OCI-LY3 (cell line): ENCODE results near the gene CCDC134.

ENCODE experiments used
- H2AFZ ChIP-seq: fragments of 200-600, 300-600 bp; shearing (Covaris generic); 2 replicates; pipeline ENCODE4 v1.6.0; 2014; ENCODE audit warnings: antibody characterized with exemption, low read depth, low read length
- H3K27ac ChIP-seq: fragments of 200-600, 300-600 bp; sonication (generic); 2 replicates; pipeline ENCODE4 v1.5.1; 2014; ENCODE audit warnings: mild to moderate bottlenecking, low read length, moderate library complexity, mixed read lengths
- H3K27me3 ChIP-seq: fragments of 200-600, 300-600 bp; sonication (generic); 2 replicates; pipeline ENCODE4 v1.6.1; 2014; ENCODE audit warnings: low read depth, low read length, mixed read lengths
- H3K36me3 ChIP-seq: fragments of 200-600, 300-600 bp; sonication (generic); replicated peaks from 2 replicates; pipeline ENCODE3; 2014; ENCODE audit warnings: low read depth, low read length, mixed read lengths
- H3K4me1 ChIP-seq: fragments of 300-600, 200-600 bp; sonication (generic); 2 replicates; pipeline ENCODE4 v1.6.1; 2014; ENCODE audit warnings: low read length, mixed read lengths
- H3K4me2 ChIP-seq: fragments of 200-600, 300-600 bp; sonication (generic); 2 replicates; pipeline ENCODE4 v1.6.1; 2014; ENCODE audit warnings: low read length, mixed read lengths
- H3K4me3 ChIP-seq: fragments of 300-600, 200-600 bp; sonication (generic); 2 replicates; pipeline ENCODE4 v1.5.1; 2014; ENCODE audit warnings: antibody characterized with exemption, mild to moderate bottlenecking, low read length, moderate library complexity
- H3K79me2 ChIP-seq: fragments of 300-600, 200-600 bp; shearing (Covaris generic); 2 replicates; pipeline ENCODE4 v1.6.1; 2014; ENCODE audit warnings: mild to moderate bottlenecking, low read length, mixed read lengths
- H3K9ac ChIP-seq: fragments of 300-600, 200-600 bp; shearing (Covaris generic); 2 replicates; pipeline ENCODE4 v1.6.0; 2014; ENCODE audit warnings: mild to moderate bottlenecking, low read length, moderate library complexity
- H3K9me3 ChIP-seq: fragments of 200-600, 300-600 bp; shearing (Covaris generic); 2 replicates; pipeline ENCODE4 v1.6.1; 2014; ENCODE audit warnings: low read length, mixed read lengths; ENCODE audit not compliant: insufficient read depth
- H4K20me1 ChIP-seq: fragments of 200-600, 300-600 bp; sonication (generic); 2 replicates; pipeline ENCODE4 v1.6.1; 2016; ENCODE audit warnings: low read length, mixed read lengths; ENCODE audit not compliant: insufficient read depth
- CTCF ChIP-seq: fragments of 200-600, 300-600 bp; sonication (generic); IDR thresholded peaks from 2 replicates; pipeline ENCODE4 v1.5.1; 2014; ENCODE audit warnings: antibody characterized with exemption, low read length, low read depth
- EZH2phosphoT487 ChIP-seq: fragments of 200-600 bp; shearing (Covaris generic); IDR thresholded peaks from 2 replicates; pipeline ENCODE4 v1.6.1; 2018; ENCODE audit warnings: antibody characterized with exemption, mixed run types, low read depth

Gene CCDC134

DNA sequence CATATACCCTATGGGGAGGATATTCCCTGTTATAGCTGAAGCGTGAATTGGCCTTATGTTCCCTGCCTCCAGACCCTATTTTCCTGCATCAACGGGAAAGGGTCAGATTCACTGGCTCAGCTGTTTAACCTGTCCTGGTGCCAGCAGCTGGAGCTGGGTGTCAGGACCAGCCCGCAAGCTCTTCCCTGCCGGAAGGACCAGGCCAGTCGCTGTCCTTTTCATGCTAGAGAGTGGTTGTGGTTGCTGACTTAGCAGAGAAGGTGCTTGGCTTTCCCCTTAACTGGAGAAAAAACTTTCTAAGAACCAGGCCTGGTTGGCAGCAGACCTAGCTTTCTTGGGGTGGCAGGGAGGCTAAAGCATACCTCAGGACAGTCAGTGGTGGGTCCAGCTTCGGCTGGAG lies 27.2 kb downstream of the CCDC134 start:
- Histone ChIP-seq H3K9me3 (peaks cover 9% of the 10 kb centered on the region), H3K27ac (peak overlapping the region; percentile 9; the same call in 1 of the 2 replicates), H3K36me3 (peaks cover 15% of the 10 kb centered on the region), H3K79me2 (peaks cover 14% of the 10 kb centered on the region), H3K4me3 (no peak overlapping the region), H2AFZ (no peak overlapping the region), H3K27me3 (no peaks in the 10 kb centered on the region), H3K4me1 (peaks cover 14% of the 10 kb centered on the region), H4K20me1 (no peaks in the 10 kb centered on the region), H3K4me2 (no peak overlapping the region), H3K9ac (no peak overlapping the region)
- TF ChIP-seq CTCF: no peak
- no peak for TF ChIP-seq EZH2phosphoT487

- Histone ChIP-seq H3K27ac (no peak overlapping the region), H3K4me2 (no peak overlapping the region)
These were observed 28.0 kb downstream of the CCDC134 start for GRCh38 chr22:41828516-41828915.

GRCh38 chr22:41830174-41830573 lies 29.7 kb downstream of the CCDC134 start:
- Histone ChIP-seq H3K9ac (no peak overlapping the region), H3K36me3 (peaks cover 27% of the 10 kb centered on the region), H3K4me2 (no peak overlapping the region), H3K4me1 (peaks cover 20% of the 10 kb centered on the region), H3K27me3 (no peaks in the 10 kb centered on the region), H3K4me3 (no peak overlapping the region), H4K20me1 (peaks cover 7% of the 10 kb centered on the region), H3K79me2 (peaks cover 36% of the 10 kb centered on the region), H3K27ac (no peak overlapping the region), H2AFZ (no peak overlapping the region), H3K9me3 (peaks cover 9% of the 10 kb centered on the region)
- TF ChIP-seq EZH2phosphoT487: no peak
- no peak for TF ChIP-seq CTCF

More at GRCh38 chr22:41828516-41828915, 28.0 kb downstream of the CCDC134 start:
- no peak overlapping the region for H3K4me3 ChIP-seq
- H3K79me2 ChIP-seq: peaks cover 20% of the 10 kb centered on the region
- H3K4me1 ChIP-seq: peaks cover 14% of the 10 kb centered on the region
- H4K20me1 ChIP-seq: no peaks in the 10 kb centered on the region
- no peak overlapping the region for H2AFZ ChIP-seq
- H3K9me3 ChIP-seq: peaks cover 9% of the 10 kb centered on the region
- TF ChIP-seq EZH2phosphoT487: no peak
- no peak for TF ChIP-seq CTCF
- H3K36me3 ChIP-seq: peaks cover 15% of the 10 kb centered on the region
- H3K27me3 ChIP-seq: no peaks in the 10 kb centered on the region
- H3K9ac ChIP-seq: no peak overlapping the region

GRCh38 chr22:41831383-41831782 lies 30.9 kb downstream of the CCDC134 start:
- Histone ChIP-seq H3K4me1 (peaks cover 20% of the 10 kb centered on the region), H3K27me3 (no peaks in the 10 kb centered on the region), H3K9me3 (peaks cover 9% of the 10 kb centered on the region), H3K36me3 (peaks cover 32% of the 10 kb centered on the region), H3K9ac (no peak overlapping the region), H3K4me2 (peak overlapping the region; percentile 77; the same call in 1 of the 2 replicates), H3K27ac (peak overlapping the region; percentile 89), H3K4me3 (peak overlapping the region; percentile 89; the same call in 1 of the 2 replicates), H2AFZ (no peak overlapping the region), H3K79me2 (peaks cover 48% of the 10 kb centered on the region), H4K20me1 (peaks cover 17% of the 10 kb centered on the region)
- TF ChIP-seq CTCF (no peak), EZH2phosphoT487 (no peak)
